Non-pigmented ciliary epithelial cell (primary cell): ENCODE results near the gene ARMS2.

Experiments
- DNase-seq: peaks from one replicate; pipeline ENCODE4 v3.0.0-alpha.2; 2010; ENCODE audit warnings: low read depth

The ARMS2 gene

GRCh38 chr10:122473116-122473515 is 18.7 kb downstream of the ARMS2 start:
- no peak for DNase-seq

- DNase-seq = no peak
These were observed 19.8 kb downstream of the ARMS2 start for GRCh38 chr10:122474131-122474818.

- DNase-seq = no peak
These were observed 20.6 kb downstream of the ARMS2 start for GRCh38 chr10:122475100-122475499.

GRCh38 chr10:122475591-122476332 is 21.3 kb downstream of the ARMS2 start:
- DNase-seq = no peak

- no peak for DNase-seq
These were observed 21.9 kb downstream of the ARMS2 start for GRCh38 chr10:122476333-122476695.

- no peak for DNase-seq
These were observed 23.0 kb downstream of the ARMS2 start for GRCh38 chr10:122477436-122477835.

- DNase-seq = no peak
These were observed 24.5 kb downstream of the ARMS2 start for GRCh38 chr10:122478971-122479370.

- DNase-seq = no peak
These were observed 25.8 kb downstream of the ARMS2 start for GRCh38 chr10:122480146-122480833.

GRCh38 chr10:122481296-122482056 is 27.0 kb downstream of the ARMS2 start:
- no peak for DNase-seq

- DNase-seq = no peak
These were observed 30.0 kb downstream of the ARMS2 start for GRCh38 chr10:122484276-122485060.

- DNase-seq = no peak
These were observed 31.2 kb downstream of the ARMS2 start for GRCh38 chr10:122485670-122486069.

GRCh38 chr10:122486406-122487080 is 32.1 kb downstream of the ARMS2 start:
- DNase-seq = no peak

GRCh38 chr10:122487174-122487765 is 32.8 kb downstream of the ARMS2 start:
- no peak for DNase-seq

- DNase-seq = no peak
These were observed 35.8 kb downstream of the ARMS2 start for GRCh38 chr10:122490268-122490667.

- no peak for DNase-seq
These were observed 36.6 kb downstream of the ARMS2 start for GRCh38 chr10:122490786-122491680.

GRCh38 chr10:122492006-122492405 is 37.6 kb downstream of the ARMS2 start:
- no peak for DNase-seq

- DNase-seq = no peak
These were observed 38.6 kb downstream of the ARMS2 start for GRCh38 chr10:122492999-122493481.

GRCh38 chr10:122493761-122494160 is 39.3 kb downstream of the ARMS2 start:
- no peak for DNase-seq

- DNase-seq = no peak
These were observed 39.8 kb downstream of the ARMS2 start for GRCh38 chr10:122494173-122494820.
